Cardiac muscle cell (in vitro differentiated cells and primary cell): ENCODE results near the gene KCTD1. TPM values are rescaled to one million over a fixed set of nuclear protein-coding genes. Genes with fewer than 3 reads are reported as not detected.

Experiments
- DNase-seq, 2 donors: peaks; one replicate each; pipeline versions ENCODE4 v3.0.0 to v3.0.0-alpha.2; 2010 to 2017; ENCODE audit warnings: low read depth in 1 of 2, low spot score in 1 of 2
- H3K27ac ChIP-seq: fragments of 200-600 bp; sonication (generic); 2 replicates; pipeline ENCODE4 v1.5.1; 2016
- H3K27me3 ChIP-seq: fragments of 200-600 bp; sonication (generic); 2 replicates; pipeline ENCODE4 v1.6.0; 2016; ENCODE audit warnings: control low read depth
- H3K36me3 ChIP-seq: fragments of 200-600 bp; sonication (generic); 2 replicates; pipeline ENCODE4 v1.5.1; 2016; ENCODE audit warnings: control low read depth
- H3K4me1 ChIP-seq: fragments of 200-600 bp; sonication (generic); 2 replicates; pipeline ENCODE4 v1.8.1; 2017; ENCODE audit warnings: low read depth, mild to moderate bottlenecking, mixed run types
- H3K4me3 ChIP-seq: fragments of 200-600 bp; sonication (generic); 2 replicates; pipeline ENCODE4 v1.5.1; 2016; ENCODE audit warnings: mild to moderate bottlenecking
- H3K9me3 ChIP-seq: fragments of 200-600 bp; sonication (generic); 2 replicates; pipeline ENCODE4 v1.5.1; 2017; ENCODE audit warnings: low read depth, mild to moderate bottlenecking, control low read depth
- polyA plus RNA-seq: library from polyadenylated mRNA; unstranded; fragments of >200 nt; fragmentation: Nextera tagmentation; extraction: Ambion mirVana; gene quantifications from 2 replicates; pipeline ENCODE4 v1.2.1, GENCODE V29; 2016
- total RNA-seq: library from RNA; depleted of rRNA; stranded (reverse); fragments of >200 nt; gene quantifications from 2 replicates; pipeline ENCODE4 v1.2.3, GENCODE V29; 2016
- TF ChIP-seq, protein P1 (sequence below): IDR thresholded peaks from 2 replicates; pipeline ENCODE4 v1.5.1; 2012; ENCODE audit warnings: low read depth, mild to moderate bottlenecking, low read length

Gene KCTD1
- total and polyA plus RNA-seq, 2 experiments from 2014 or later = 3.9 to 23.1 TPM

DNA sequence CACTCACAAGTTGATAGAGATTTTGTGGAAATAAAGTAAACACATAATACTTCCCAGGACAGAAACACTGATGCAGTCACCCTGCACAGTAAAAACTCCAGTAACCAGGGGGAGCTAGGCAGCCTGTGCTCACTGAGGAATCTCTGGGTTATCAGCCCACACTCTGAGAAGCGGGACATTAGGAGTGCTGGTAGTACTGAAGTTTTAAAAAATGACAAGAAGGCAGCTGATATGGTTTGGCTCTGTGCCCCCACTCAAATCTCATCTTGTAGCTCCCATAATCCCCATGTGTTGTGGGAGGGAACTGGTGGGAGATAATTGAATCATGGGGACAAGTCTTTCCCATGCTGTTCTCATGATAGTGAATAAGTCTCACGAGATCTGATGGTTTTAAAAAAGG is 31.4 kb downstream of the KCTD1 start:
- Histone ChIP-seq H3K4me3 (no peak overlapping the region), H3K36me3 (no peaks in the 10 kb centered on the region), H3K27ac (no peak overlapping the region), H3K27me3 (no peaks in the 10 kb centered on the region), H3K4me1 (peaks cover 18% of the 10 kb centered on the region), H3K9me3 (no peaks in the 10 kb centered on the region)
- TF ChIP-seq, protein P1, sequence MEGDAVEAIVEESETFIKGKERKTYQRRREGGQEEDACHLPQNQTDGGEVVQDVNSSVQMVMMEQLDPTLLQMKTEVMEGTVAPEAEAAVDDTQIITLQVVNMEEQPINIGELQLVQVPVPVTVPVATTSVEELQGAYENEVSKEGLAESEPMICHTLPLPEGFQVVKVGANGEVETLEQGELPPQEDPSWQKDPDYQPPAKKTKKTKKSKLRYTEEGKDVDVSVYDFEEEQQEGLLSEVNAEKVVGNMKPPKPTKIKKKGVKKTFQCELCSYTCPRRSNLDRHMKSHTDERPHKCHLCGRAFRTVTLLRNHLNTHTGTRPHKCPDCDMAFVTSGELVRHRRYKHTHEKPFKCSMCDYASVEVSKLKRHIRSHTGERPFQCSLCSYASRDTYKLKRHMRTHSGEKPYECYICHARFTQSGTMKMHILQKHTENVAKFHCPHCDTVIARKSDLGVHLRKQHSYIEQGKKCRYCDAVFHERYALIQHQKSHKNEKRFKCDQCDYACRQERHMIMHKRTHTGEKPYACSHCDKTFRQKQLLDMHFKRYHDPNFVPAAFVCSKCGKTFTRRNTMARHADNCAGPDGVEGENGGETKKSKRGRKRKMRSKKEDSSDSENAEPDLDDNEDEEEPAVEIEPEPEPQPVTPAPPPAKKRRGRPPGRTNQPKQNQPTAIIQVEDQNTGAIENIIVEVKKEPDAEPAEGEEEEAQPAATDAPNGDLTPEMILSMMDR = peak; percentile 23
- peak; percentile 54 to 68 for DNase-seq

DNA sequence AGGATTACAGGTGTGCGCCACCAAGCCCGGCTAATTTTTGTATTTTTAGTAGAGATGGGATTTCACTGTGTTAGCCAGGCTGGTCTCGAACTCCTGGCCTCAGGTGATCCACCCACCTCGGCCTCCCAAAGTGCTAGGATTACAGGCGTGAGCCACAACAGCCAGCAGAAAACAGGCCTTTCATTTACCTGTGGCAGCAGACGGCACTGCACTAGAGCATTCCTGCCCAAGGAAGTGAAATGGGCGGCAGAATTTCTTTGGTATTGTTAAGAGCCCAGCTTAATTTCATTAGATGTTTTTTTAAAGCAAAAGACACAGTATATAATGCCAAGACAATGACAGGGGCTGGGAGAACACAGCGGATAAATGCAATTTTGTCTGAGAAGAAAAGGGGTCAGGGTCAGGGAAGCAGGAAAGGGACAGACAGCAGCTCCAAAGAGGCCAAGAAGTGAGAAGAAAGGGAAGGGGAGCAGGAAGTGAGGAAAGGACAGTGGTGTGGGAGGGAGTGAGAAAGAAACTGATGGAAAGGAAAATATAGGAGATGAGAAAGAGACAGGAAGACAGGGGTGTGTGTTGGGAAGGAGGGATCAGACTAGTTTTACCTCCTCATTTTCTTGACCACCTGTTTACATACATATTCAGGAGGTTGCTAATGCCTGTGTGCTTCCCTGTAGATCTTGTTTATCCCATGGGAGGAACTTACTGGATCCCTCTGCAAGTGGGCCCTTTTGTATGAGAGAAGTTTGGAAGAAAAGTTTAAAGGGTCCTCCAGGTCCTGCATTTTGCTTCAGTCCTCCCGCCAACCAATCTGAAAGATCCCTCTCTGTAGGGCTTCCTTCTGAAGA is 32.5 kb downstream of the KCTD1 start:
- peaks cover 28% of the 10 kb centered on the region for H3K4me1 ChIP-seq
- no peaks in the 10 kb centered on the region for H3K27me3 ChIP-seq
- no peak overlapping the region for H3K27ac ChIP-seq
- no peaks in the 10 kb centered on the region for H3K36me3 ChIP-seq
- H3K9me3 ChIP-seq = no peaks in the 10 kb centered on the region
- H3K4me3 ChIP-seq = no peak overlapping the region
- TF ChIP-seq, protein P1 = no peak
- no peak for DNase-seq

GRCh38 chr18:26511339-26512071 is 36.8 kb downstream of the KCTD1 start:
- peak in 1 of 2 donors; percentile 62 for DNase-seq
- Histone ChIP-seq H3K27me3 (no peaks in the 10 kb centered on the region), H3K9me3 (no peaks in the 10 kb centered on the region), H3K4me3 (no peak overlapping the region), H3K27ac (peak overlapping the region; percentile 40), H3K4me1 (peaks cover 38% of the 10 kb centered on the region), H3K36me3 (no peaks in the 10 kb centered on the region)
- TF ChIP-seq, protein P1 = no peak

DNA sequence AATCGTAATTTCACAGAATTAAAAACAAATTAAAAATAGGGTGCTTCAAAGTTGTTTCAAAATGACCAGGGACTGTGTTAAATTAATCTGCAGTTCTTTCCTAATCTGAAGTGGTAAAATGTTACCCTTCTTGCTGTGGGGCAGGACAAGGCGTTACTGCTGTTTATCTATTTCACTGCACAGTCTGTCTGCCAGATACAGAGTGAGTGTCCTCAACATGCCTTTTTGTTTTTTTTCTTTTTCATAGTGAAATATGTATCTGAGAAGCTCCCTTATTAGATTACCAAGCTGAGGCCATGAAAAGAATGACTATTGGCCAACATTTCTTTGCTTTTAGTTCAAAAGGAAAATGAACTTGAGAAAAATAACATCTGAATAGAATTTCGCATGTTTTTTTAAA is 38.0 kb downstream of the KCTD1 start:
- DNase-seq = peak in 1 of 2 donors; percentile 43

DNA sequence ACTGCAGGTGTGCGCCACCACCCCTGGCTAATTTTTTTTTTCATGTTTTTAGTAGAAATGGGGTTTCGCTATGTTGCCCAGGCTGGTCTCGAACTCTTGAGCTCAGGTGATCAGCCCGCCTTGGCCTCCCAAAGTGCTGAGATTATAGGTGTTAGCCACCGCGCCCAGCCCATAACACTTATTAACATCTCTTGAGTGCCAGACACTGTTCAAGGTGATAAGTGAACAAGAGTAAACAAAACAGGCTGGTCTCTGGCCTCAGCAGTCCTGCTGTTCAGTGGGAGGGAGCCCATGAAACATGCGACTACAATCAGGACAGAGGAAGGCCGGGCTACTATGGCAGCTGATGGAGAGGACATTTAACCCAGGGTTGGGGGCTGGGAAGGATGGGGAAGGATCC is 42.3 kb downstream of the KCTD1 start:
- DNase-seq = no peak
- Histone ChIP-seq H3K9me3 (no peaks in the 10 kb centered on the region), H3K4me1 (peaks cover 23% of the 10 kb centered on the region), H3K4me3 (no peak overlapping the region), H3K27ac (no peak overlapping the region), H3K27me3 (no peaks in the 10 kb centered on the region), H3K36me3 (no peaks in the 10 kb centered on the region)
- TF ChIP-seq, protein P1 = no peak

More for the DNA sequence above, 38.0 kb downstream of the KCTD1 start:
- TF ChIP-seq, protein P1 = no peak
- Histone ChIP-seq H3K27me3 (no peaks in the 10 kb centered on the region), H3K4me1 (peaks cover 34% of the 10 kb centered on the region), H3K27ac (peak overlapping the region; percentile 40), H3K4me3 (no peak overlapping the region), H3K36me3 (no peaks in the 10 kb centered on the region), H3K9me3 (no peaks in the 10 kb centered on the region)
